Activated CD8-positive, alpha-beta T cell treated with anti-CD3 and anti-CD28 coated beads for 36 hours (primary cell): Measurements from ENCODE around the gene CDC20B. TPM values are rescaled to one million over a fixed set of nuclear protein-coding genes. Genes with fewer than 3 reads are reported as not detected.

Experiments
- ATAC-seq: fragments of 200-7000 bp; cut with Tn5 transposase; one replicate; pipeline ENCODE4 v1.10.0; 2021; ENCODE audit warnings: mild to moderate bottlenecking, moderate library complexity
- CTCF ChIA-PET: fragments of 350-600 bp; sonication (Branson Sonifier 250); formaldehyde crosslinking; loops from one replicate; lab custom pipeline; 2021; ENCODE audit warnings: antibody characterized with exemption; lab: Charles Lee
- POLR2A ChIA-PET: fragments of 350-600 bp; sonication (Branson Sonifier 250); formaldehyde crosslinking; loops from one replicate; lab custom pipeline; 2021; ENCODE audit warnings: antibody characterized with exemption; lab: Charles Lee
- DNase-seq: peaks from one replicate; pipeline ENCODE4 v3.0.0-alpha.2; 2020
- H3K27ac Mint-ChIP-seq: one replicate; pipeline ENCODE4 v1.8.0; 2021; ENCODE audit warnings: mild to moderate bottlenecking, mixed read lengths
- H3K27me3 Mint-ChIP-seq: one replicate; pipeline ENCODE4 v1.8.0; 2021; ENCODE audit warnings: mixed read lengths
- H3K36me3 Mint-ChIP-seq: one replicate; pipeline ENCODE4 v1.8.0; 2021; ENCODE audit warnings: low read depth, mixed read lengths
- H3K4me1 Mint-ChIP-seq: one replicate; pipeline ENCODE4 v1.8.0; 2021; ENCODE audit warnings: low read depth, mixed read lengths
- H3K4me3 Mint-ChIP-seq: one replicate; pipeline ENCODE4 v1.8.0; 2021; ENCODE audit warnings: mild to moderate bottlenecking, moderate library complexity, mixed read lengths
- H3K9me3 Mint-ChIP-seq: one replicate; pipeline ENCODE4 v1.8.0; 2021; ENCODE audit warnings: mixed read lengths
- intact Hi-C: fragments of 100-400 bp; cut with micrococcal nuclease; formaldehyde crosslinking; loops from one replicate; pipeline ENCODE4 v1.10.0; 2022
- total RNA-seq, 2 experiments: library from RNA; stranded (reverse); gene quantifications; one replicate each; pipeline ENCODE4 v1.2.3, GENCODE V29; 2021
- TF ChIP-seq, protein P1 (sequence below): fragments of 200-600 bp; IDR thresholded peaks from one replicate; pipeline ENCODE4 v1.8.0; 2022; ENCODE audit warnings: antibody characterized with exemption, mild to moderate bottlenecking

Gene CDC20B
- total RNA-seq, 2 experiments from 2014 or later, result not detected

- Mint-ChIP-seq H3K9me3 (no peaks in the 10 kb centered on the region), H3K27me3 (peaks cover 54% of the 10 kb centered on the region), H3K4me3 (peak overlapping the region; percentile 74), H3K36me3 (no peaks in the 10 kb centered on the region), H3K4me1 (peaks cover 35% of the 10 kb centered on the region), H3K27ac (no peak overlapping the region)
- POLR2A ChIA-PET, result interaction anchor here (1.2 kb wide), 1 partner anchor 77 kb away, joined by 3 read pairs; no protein-coding TSS in a partner anchor
- peak; percentile 1 for ATAC-seq
- TF ChIP-seq, protein P1, sequence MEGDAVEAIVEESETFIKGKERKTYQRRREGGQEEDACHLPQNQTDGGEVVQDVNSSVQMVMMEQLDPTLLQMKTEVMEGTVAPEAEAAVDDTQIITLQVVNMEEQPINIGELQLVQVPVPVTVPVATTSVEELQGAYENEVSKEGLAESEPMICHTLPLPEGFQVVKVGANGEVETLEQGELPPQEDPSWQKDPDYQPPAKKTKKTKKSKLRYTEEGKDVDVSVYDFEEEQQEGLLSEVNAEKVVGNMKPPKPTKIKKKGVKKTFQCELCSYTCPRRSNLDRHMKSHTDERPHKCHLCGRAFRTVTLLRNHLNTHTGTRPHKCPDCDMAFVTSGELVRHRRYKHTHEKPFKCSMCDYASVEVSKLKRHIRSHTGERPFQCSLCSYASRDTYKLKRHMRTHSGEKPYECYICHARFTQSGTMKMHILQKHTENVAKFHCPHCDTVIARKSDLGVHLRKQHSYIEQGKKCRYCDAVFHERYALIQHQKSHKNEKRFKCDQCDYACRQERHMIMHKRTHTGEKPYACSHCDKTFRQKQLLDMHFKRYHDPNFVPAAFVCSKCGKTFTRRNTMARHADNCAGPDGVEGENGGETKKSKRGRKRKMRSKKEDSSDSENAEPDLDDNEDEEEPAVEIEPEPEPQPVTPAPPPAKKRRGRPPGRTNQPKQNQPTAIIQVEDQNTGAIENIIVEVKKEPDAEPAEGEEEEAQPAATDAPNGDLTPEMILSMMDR, result no peak
- intact Hi-C loops, result loop anchor here (5.0 kb wide), 3 partner anchors 59 to 519 kb away; partner anchors contain the start of genes CCNO, DHX29 and MTREX
- peak; percentile 4 for DNase-seq
- CTCF ChIA-PET, result interaction anchor here (0.7 to 3.8 kb wide), 9 partner anchors 14 to 268 kb away, joined by 3 to 20 read pairs (median 4); partner anchors contain the start of genes CCNO, DHX29, GPX8 and MTREX
These were observed 782 bp upstream of the CDC20B start for GRCh38 chr5:55173687-55174230.

- no peaks in the 10 kb centered on the region for H3K36me3 Mint-ChIP-seq
- DNase-seq, result peak; percentile 70
- ChIA-PET POLR2A (interaction anchor here (0.5 to 1.4 kb wide), 2 partner anchors 10 to 292 kb away, joined by 3 to 4 read pairs; no protein-coding TSS in a partner anchor), CTCF (interaction anchor here (0.6 to 3.8 kb wide), 24 partner anchors 10 to 519 kb away, joined by 3 to 51 read pairs (median 4); partner anchors contain the start of genes CCNO, DHX29, GPX8 and MCIDAS)
- intact Hi-C loops, result loop anchor here (5.0 kb wide), 3 partner anchors 60 to 520 kb away; partner anchors contain the start of genes CCNO, DHX29 and MTREX
- peak; percentile 77 for ATAC-seq
- no peaks in the 10 kb centered on the region for H3K9me3 Mint-ChIP-seq
- H3K27ac Mint-ChIP-seq, result no peak overlapping the region
- peaks cover 35% of the 10 kb centered on the region for H3K4me1 Mint-ChIP-seq
- H3K4me3 Mint-ChIP-seq, result peak overlapping the region; percentile 83
- TF ChIP-seq, protein P1, result peak; percentile 83
- H3K27me3 Mint-ChIP-seq, result peaks cover 49% of the 10 kb centered on the region
These were observed 702 bp downstream of the CDC20B start for GRCh38 chr5:55172051-55172899.

GRCh38 chr5:55171471-55171870 lies 1.5 kb downstream of the CDC20B start:
- Mint-ChIP-seq H3K36me3 (no peaks in the 10 kb centered on the region), H3K27ac (no peak overlapping the region), H3K4me1 (peaks cover 29% of the 10 kb centered on the region), H3K9me3 (no peaks in the 10 kb centered on the region), H3K4me3 (no peak overlapping the region), H3K27me3 (peaks cover 45% of the 10 kb centered on the region)
- ChIA-PET POLR2A (interaction anchor here (1.4 kb wide), 1 partner anchor 9 kb away, joined by 4 read pairs; no protein-coding TSS in a partner anchor), CTCF (interaction anchor here (0.8 to 3.8 kb wide), 16 partner anchors 10 to 520 kb away, joined by 3 to 51 read pairs (median 4); partner anchors contain the start of genes CCNO, GPX8 and MCIDAS)
- intact Hi-C loops, result loop anchor here (5.0 kb wide), 3 partner anchors 61 to 521 kb away; partner anchors contain the start of genes CCNO, DHX29 and MTREX
- DNase-seq (no peak), ATAC-seq (no peak)
- TF ChIP-seq, protein P1, result no peak

DNA sequence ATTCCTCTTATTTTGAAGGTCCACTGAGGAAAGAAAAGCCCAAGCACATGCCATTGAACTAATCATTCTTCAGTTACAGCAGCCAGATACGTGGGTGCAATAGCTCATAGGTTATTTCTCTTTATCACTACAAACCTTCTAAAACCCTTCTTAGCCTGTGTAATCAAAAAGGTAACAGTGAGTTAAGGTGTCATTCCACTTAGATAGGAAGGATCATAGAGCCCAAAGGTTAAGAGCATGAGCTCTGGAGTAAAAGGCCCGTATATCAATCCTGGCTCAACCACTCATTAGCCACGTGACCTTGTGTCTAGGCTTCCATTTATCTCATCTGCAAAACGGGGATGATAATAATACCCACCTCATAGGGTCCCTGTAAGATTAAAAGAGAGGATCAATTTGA lies 10.3 kb downstream of the CDC20B start:
- no peaks in the 10 kb centered on the region for H3K4me1 Mint-ChIP-seq
- peaks cover 28% of the 10 kb centered on the region for H3K27me3 Mint-ChIP-seq
- H3K9me3 Mint-ChIP-seq, result no peaks in the 10 kb centered on the region
- no peaks in the 10 kb centered on the region for H3K36me3 Mint-ChIP-seq
- H3K4me3 Mint-ChIP-seq, result no peak overlapping the region
- CTCF ChIA-PET, result interaction anchor here (0.6 to 3.4 kb wide), 10 partner anchors 10 to 296 kb away, joined by 3 to 31 read pairs (median 4); no protein-coding TSS in a partner anchor
- no peak overlapping the region for H3K27ac Mint-ChIP-seq
- ATAC-seq, result no peak
- intact Hi-C loops, result loop anchor here (5.0 kb wide), 1 partner anchor 255 kb away; no protein-coding TSS in a partner anchor
- POLR2A ChIA-PET, result interaction anchor here (0.7 to 0.9 kb wide), 3 partner anchors 9 to 55 kb away, joined by 3 to 4 read pairs (median 3); no protein-coding TSS in a partner anchor
- TF ChIP-seq, protein P1, result no peak
- DNase-seq, result no peak
